IMR-90 (cell line): ENCODE measurements around the gene OR2M7. TPM values are rescaled to one million over a fixed set of nuclear protein-coding genes. Genes with fewer than 3 reads are reported as not detected.

ENCODE experiments used
- ATAC-seq: fragments of 200-7000 bp; cut with Tn5 transposase; 2 replicates; pipeline ENCODE4 v1.9.1; 2020; ENCODE audit warnings: low read depth, mild to moderate bottlenecking, moderate library complexity
- BruUV-seq: library from RNA; stranded (reverse); fragments of 400-500 nt; replicated peaks from 2 replicates; lab custom pipeline; 2021; lab: Mats Ljungman, UMichigan
- CTCF ChIA-PET: fragments of 300-600 bp; formaldehyde crosslinking; extraction: SDS; loops from one replicate; lab custom pipeline; 2021; ENCODE audit warnings: antibody characterized with exemption; lab: Yijun Ruan, JAX
- POLR2A ChIA-PET: fragments of 300-600 bp; sonication (Branson Sonifier 250); formaldehyde crosslinking; loops from one replicate; lab custom pipeline; 2022; ENCODE audit warnings: antibody characterized with exemption; ENCODE audit not compliant: unreplicated experiment; lab: Charles Lee
- DNase-seq: peaks from one replicate; pipeline ENCODE4 v3.0.0; 2013
- H2AFZ ChIP-seq: replicated peaks from 2 replicates; pipeline ENCODE3; 2013; ENCODE audit warnings: low read length, mild to moderate bottlenecking; ENCODE audit not compliant: poor library complexity
- H2AK5ac ChIP-seq: 2 replicates; pipeline ENCODE4 v1.6.1; 2013; ENCODE audit warnings: low read depth, low read length, inconsistent platforms
- H2AK9ac ChIP-seq: replicated peaks from 2 replicates; pipeline ENCODE3; 2013; ENCODE audit warnings: mild to moderate bottlenecking, low read depth, low read length, moderate library complexity; ENCODE audit not compliant: poor library complexity
- H2BK120ac ChIP-seq: 2 replicates; pipeline ENCODE4 v1.6.1; 2013; ENCODE audit warnings: low read depth, low read length, inconsistent platforms
- H2BK15ac ChIP-seq: 3 replicates; pipeline ENCODE4 v1.6.1; 2013; ENCODE audit warnings: low read depth, low read length, inconsistent platforms
- H2BK20ac ChIP-seq: 2 replicates; pipeline ENCODE4 v1.6.1; 2013; ENCODE audit warnings: low read depth, mild to moderate bottlenecking, inconsistent platforms, low read length, moderate library complexity
- H2BK5ac ChIP-seq: 2 replicates; pipeline ENCODE4 v1.6.1; 2013; ENCODE audit warnings: mild to moderate bottlenecking, low read depth, low read length, inconsistent platforms; ENCODE audit not compliant: poor library complexity, severe bottlenecking
- H3K14ac ChIP-seq: replicated peaks from 2 replicates; pipeline ENCODE4 v1.6.1; 2013; ENCODE audit warnings: low read depth, low read length, inconsistent platforms
- H3K18ac ChIP-seq: 2 replicates; pipeline ENCODE4 v1.6.1; 2013; ENCODE audit warnings: low read depth, low read length, control low read depth
- H3K23ac ChIP-seq: 2 replicates; pipeline ENCODE4 v1.6.1; 2013; ENCODE audit warnings: low read depth, low read length, inconsistent platforms
- H3K27ac ChIP-seq: 2 replicates; pipeline ENCODE4 v1.5.1; 2013; ENCODE audit warnings: mild to moderate bottlenecking, control low read depth, low read length; ENCODE audit not compliant: insufficient read depth
- H3K27me3 ChIP-seq: 2 replicates; pipeline ENCODE4 v1.6.1; 2013; ENCODE audit warnings: low read length; ENCODE audit not compliant: control insufficient read depth, insufficient read depth
- H3K36me3 ChIP-seq: 2 replicates; pipeline ENCODE4 v1.6.1; 2013; ENCODE audit warnings: low read length, mixed read lengths; ENCODE audit not compliant: control insufficient read depth, insufficient read depth
- H3K4ac ChIP-seq: 2 replicates; pipeline ENCODE4 v1.6.1; 2013; ENCODE audit warnings: low read depth, low read length, inconsistent platforms
- H3K4me1 ChIP-seq: 2 replicates; pipeline ENCODE4 v1.6.1; 2013; ENCODE audit warnings: low read length, mixed read lengths; ENCODE audit not compliant: control insufficient read depth, insufficient read depth
- H3K4me2 ChIP-seq: 2 replicates; pipeline ENCODE4 v1.6.1; 2013; ENCODE audit warnings: low read depth, mild to moderate bottlenecking, control low read depth, low read length, moderate library complexity
- H3K4me3 ChIP-seq: 2 replicates; pipeline ENCODE4 v1.5.1; 2013; ENCODE audit warnings: low read depth, mild to moderate bottlenecking, control low read depth, low read length, moderate library complexity; ENCODE audit not compliant: insufficient read depth
- H3K56ac ChIP-seq: 2 replicates; pipeline ENCODE4 v1.6.1; 2013; ENCODE audit warnings: low read length, inconsistent platforms; ENCODE audit not compliant: insufficient read depth; ENCODE audit errors: extremely low read depth
- H3K79me1 ChIP-seq, 2 experiments: 2 replicates each; pipeline ENCODE4 v1.6.1; 2013; ENCODE audit warnings: low read length in 2 of 2, inconsistent platforms in 1 of 2, low read depth in 1 of 2
- H3K9ac ChIP-seq: 2 replicates; pipeline ENCODE4 v1.6.1; 2013; ENCODE audit warnings: low read depth, low read length, control low read depth
- H3K9me1 ChIP-seq: 2 replicates; pipeline ENCODE4 v1.6.1; 2013; ENCODE audit warnings: low read length, inconsistent platforms; ENCODE audit not compliant: insufficient read depth
- H3K9me3 ChIP-seq: 2 replicates; pipeline ENCODE4 v1.6.1; 2013; ENCODE audit warnings: low read length; ENCODE audit not compliant: control insufficient read depth, insufficient read depth
- H4K20me1 ChIP-seq: 2 replicates; pipeline ENCODE4 v1.6.1; 2013; ENCODE audit warnings: low read length, inconsistent platforms; ENCODE audit not compliant: insufficient read depth
- H4K5ac ChIP-seq: 2 replicates; pipeline ENCODE4 v1.6.1; 2013; ENCODE audit warnings: mild to moderate bottlenecking, low read depth, low read length, control low read depth
- H4K8ac ChIP-seq, 2 experiments: 2 replicates each; pipeline ENCODE4 v1.6.1; 2013; ENCODE audit warnings: low read depth in 2 of 2, low read length in 2 of 2, control low read depth in 1 of 2, inconsistent platforms in 1 of 2
- H4K91ac ChIP-seq: 2 replicates; pipeline ENCODE4 v1.6.1; 2013; ENCODE audit warnings: low read depth, low read length, inconsistent platforms; ENCODE audit not compliant: insufficient read depth
- CEBPB ChIP-seq: IDR thresholded peaks from 2 replicates; pipeline ENCODE4 v1.6.1; 2012; ENCODE audit warnings: low read depth, low read length, improper control_type of control experiment
- CHD1 ChIP-seq: IDR thresholded peaks from 2 replicates; pipeline ENCODE4 v1.6.1; 2012; ENCODE audit warnings: low read depth, low read length, improper control_type of control experiment
- ELK1 ChIP-seq: fragments of 150-350 bp; IDR thresholded peaks from 2 replicates; pipeline ENCODE4 v1.6.1; 2016; ENCODE audit warnings: low read depth, mild to moderate bottlenecking, low read length, moderate library complexity, borderline replicate concordance
- FOS ChIP-seq: fragments of 150-350 bp; IDR thresholded peaks from 2 replicates; pipeline ENCODE4 v1.6.1; 2016; ENCODE audit warnings: low read depth, low read length
- MAZ ChIP-seq: IDR thresholded peaks from 2 replicates; pipeline ENCODE4 v1.6.1; 2012; ENCODE audit warnings: low read depth, mild to moderate bottlenecking, low read length, improper control_type of control experiment, moderate library complexity, borderline replicate concordance
- MXI1 ChIP-seq: IDR thresholded peaks from 2 replicates; pipeline ENCODE4 v1.6.1; 2012; ENCODE audit warnings: low read depth, mild to moderate bottlenecking, low read length, moderate library complexity, borderline replicate concordance
- RFX5 ChIP-seq: IDR thresholded peaks from 2 replicates; pipeline ENCODE4 v1.8.0; 2012; ENCODE audit warnings: low read depth, mild to moderate bottlenecking, low read length, moderate library complexity
- USF2 ChIP-seq: fragments of 150-350 bp; IDR thresholded peaks from 2 replicates; pipeline ENCODE4 v1.6.1; 2017; ENCODE audit warnings: mild to moderate bottlenecking, antibody characterized with exemption, low read length, low read depth
- WGBS, 2 experiments: methylation state at CpG; one replicate each; pipeline versions ENCODE4 v1.1.5 to v1.1.7; 2013; ENCODE audit warnings: missing lambda C conversion rate in 2 of 2; ENCODE audit not compliant: insufficient read length in 1 of 2; ENCODE audit errors: extremely low coverage in 2 of 2; 5-methylcytosine and 5-hydroxymethylcytosine counted together
- dilution Hi-C: fragments of 300-500 bp; cut with HindIII; formaldehyde crosslinking; loops from one replicate; pipeline ENCODE4 v1.14.3; 2018; ENCODE audit warnings: low sequenced_read_pairs; ENCODE audit not compliant: unreplicated experiment
- in situ Hi-C: fragments of 300-500 bp; cut with MboI; formaldehyde crosslinking; loops from 3 replicates; pipeline ENCODE4 v1.14.3; 2019; ENCODE audit warnings: low sequenced_read_pairs, inconsistent platforms, mixed read lengths
- intact Hi-C: fragments of 100-400 bp; cut with micrococcal nuclease; formaldehyde crosslinking; loops from 2 replicates; pipeline ENCODE4 v1.10.0; 2022
- polyA plus RNA-seq, 3 experiments: library from polyadenylated mRNA; depleted of rRNA; stranded (reverse); fragments of >200 nt; gene quantifications; 2 replicates each; pipeline ENCODE4 v1.2.3, GENCODE V29; 2012; ENCODE audit warnings: low replicate concordance in 1 of 3
- total RNA-seq: library from RNA; depleted of rRNA; stranded (reverse); fragments of >200 nt; gene quantifications from 2 replicates; pipeline ENCODE4 v1.2.3, GENCODE V29; 2012

The OR2M7 gene
- total and polyA plus RNA-seq, 2 of the 4 experiments (the other 2 are of a cell fraction), result not detected

- in situ Hi-C loops (no loop called here), dilution Hi-C loops (no loop called here), intact Hi-C loops (no loop called here)
- Histone ChIP-seq H3K9ac (no peak overlapping the region), H3K36me3 (no peaks in the 10 kb centered on the region), H3K4me2 (no peak overlapping the region), H2AK5ac (no peak overlapping the region), H3K4me1 (no peaks in the 10 kb centered on the region), H3K56ac (no peak overlapping the region), H3K27ac (no peak overlapping the region), H3K14ac (no peak overlapping the region), H4K8ac (no peak overlapping the region), H2BK5ac (no peak overlapping the region), H2BK15ac (no peak overlapping the region), H4K5ac (no peak overlapping the region), H3K4ac (no peak overlapping the region), H2AK9ac (no peak overlapping the region), H2AFZ (no peak overlapping the region), H3K9me3 (peaks cover 15% of the 10 kb centered on the region), H3K4me3 (no peak overlapping the region), H4K20me1 (no peaks in the 10 kb centered on the region), H3K18ac (no peak overlapping the region), H3K27me3 (no peaks in the 10 kb centered on the region), H2BK20ac (no peak overlapping the region), H3K79me1 (no peaks in the 10 kb centered on the region), H4K91ac (no peak overlapping the region), H3K23ac (no peak overlapping the region), H2BK120ac (no peak overlapping the region), H3K9me1 (no peaks in the 10 kb centered on the region)
- no peak for TF ChIP-seq ELK1
- no peak for TF ChIP-seq MAZ
- TF ChIP-seq CEBPB, result no peak
- no peak for TF ChIP-seq FOS
- no peak for TF ChIP-seq CHD1
- no peak for TF ChIP-seq MXI1
- TF ChIP-seq RFX5, result no peak
- no peak for TF ChIP-seq USF2
- ChIA-PET CTCF (no interaction called here), POLR2A (no interaction called here)
- no CpG with 5 or more reads among the region's 4 CpGs for whole genome bisulfite sequencing, 2 experiments
- DNase-seq (no peak), ATAC-seq (no peak)
- BruUV-seq, result no TSS peak
Observed at GRCh38 chr1:248373761-248374160, 49.4 kb upstream of the OR2M7 start.
